ENCODE measurements around the gene NDNF. TPM values are rescaled to one million over a fixed set of nuclear protein-coding genes. Genes with fewer than 3 reads are reported as not detected.

Gene NDNF, protein sequence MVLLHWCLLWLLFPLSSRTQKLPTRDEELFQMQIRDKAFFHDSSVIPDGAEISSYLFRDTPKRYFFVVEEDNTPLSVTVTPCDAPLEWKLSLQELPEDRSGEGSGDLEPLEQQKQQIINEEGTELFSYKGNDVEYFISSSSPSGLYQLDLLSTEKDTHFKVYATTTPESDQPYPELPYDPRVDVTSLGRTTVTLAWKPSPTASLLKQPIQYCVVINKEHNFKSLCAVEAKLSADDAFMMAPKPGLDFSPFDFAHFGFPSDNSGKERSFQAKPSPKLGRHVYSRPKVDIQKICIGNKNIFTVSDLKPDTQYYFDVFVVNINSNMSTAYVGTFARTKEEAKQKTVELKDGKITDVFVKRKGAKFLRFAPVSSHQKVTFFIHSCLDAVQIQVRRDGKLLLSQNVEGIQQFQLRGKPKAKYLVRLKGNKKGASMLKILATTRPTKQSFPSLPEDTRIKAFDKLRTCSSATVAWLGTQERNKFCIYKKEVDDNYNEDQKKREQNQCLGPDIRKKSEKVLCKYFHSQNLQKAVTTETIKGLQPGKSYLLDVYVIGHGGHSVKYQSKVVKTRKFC
- under 1 TPM; 0.06 to 0.10 TPM for total RNA-seq

DNA sequence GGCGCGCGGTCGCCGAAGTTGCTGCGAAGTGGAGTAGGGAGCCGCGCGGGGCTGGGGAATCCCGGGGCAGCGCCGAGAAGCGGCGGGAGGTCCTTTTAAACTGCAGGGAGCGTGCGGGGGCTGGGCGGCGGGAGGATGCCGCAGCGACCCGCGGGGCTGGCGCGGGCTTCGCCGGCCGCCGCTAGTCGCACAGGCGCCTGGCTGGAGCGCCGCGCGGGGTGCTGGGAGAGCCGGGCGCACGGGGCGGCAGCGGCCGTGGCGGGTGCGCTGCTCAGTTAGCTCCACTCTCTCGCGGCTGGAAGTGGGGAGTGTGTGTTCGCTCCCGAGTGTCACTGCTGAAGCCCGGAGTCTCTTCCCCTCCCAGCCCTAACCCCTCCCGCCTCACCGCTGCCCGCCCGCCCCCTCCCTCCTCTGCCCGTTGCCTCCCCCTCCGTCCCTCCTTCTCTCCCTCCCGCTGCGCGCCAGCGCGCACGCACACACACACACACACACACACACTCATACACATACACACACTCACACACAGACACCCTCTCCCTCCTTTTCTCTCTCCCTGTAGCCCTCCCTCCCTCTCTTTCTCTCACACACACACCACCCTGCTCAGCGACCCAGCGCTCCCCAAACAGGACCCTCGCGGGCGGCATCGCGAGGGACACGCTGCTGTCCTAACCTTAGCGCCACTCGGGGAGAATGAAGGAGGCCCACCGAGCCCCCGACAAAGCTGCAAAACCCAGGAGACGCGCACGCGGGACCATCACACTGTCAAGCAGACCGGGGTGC lies at the start of gene NDNF:
Gene NDNF (minus strand): TSS at position 312 of the 780 bp plus-strand sequence. CDS start 26,698 bp downstream, outside the sequence.
- peaks cover 82% of the 10 kb centered on the region for H3K27me3 Mint-ChIP-seq
- ChIA-PET POLR2A (no interaction called here), CTCF (interaction anchor here (0.6 kb wide), 1 partner anchor 218 kb away, joined by 3 read pairs; no protein-coding TSS in a partner anchor)
- no peak within 1 kb of the TSS for H3K27ac Mint-ChIP-seq
- no peaks in the 10 kb centered on the region for H3K36me3 Mint-ChIP-seq (ENCODE audit: low read depth)
- no peaks in the 10 kb centered on the region for H3K9me3 Mint-ChIP-seq
- DNase-seq: peak; percentile 36
- peaks cover 22% of the 10 kb centered on the region for H3K4me1 Mint-ChIP-seq
- peak within 1 kb of the TSS; percentile 75 for H3K4me3 Mint-ChIP-seq

- H3K36me3 Mint-ChIP-seq (ENCODE audit: low read depth): no peaks in the 10 kb centered on the region
- no peaks in the 10 kb centered on the region for H3K9me3 Mint-ChIP-seq
- POLR2A ChIA-PET: no interaction called here
- H3K4me1 Mint-ChIP-seq: peaks cover 17% of the 10 kb centered on the region
- H3K27me3 Mint-ChIP-seq: peaks cover 2% of the 10 kb centered on the region
- CTCF ChIA-PET: interaction anchor here (1.2 kb wide), 1 partner anchor 48 kb away, joined by 3 read pairs; no protein-coding TSS in a partner anchor
- no peak for DNase-seq
- H3K4me3 Mint-ChIP-seq: no peak overlapping the region
- no peak overlapping the region for H3K27ac Mint-ChIP-seq
Observed at GRCh38 chr4:121119715-121120114, 47.4 kb upstream of the NDNF start.

DNA sequence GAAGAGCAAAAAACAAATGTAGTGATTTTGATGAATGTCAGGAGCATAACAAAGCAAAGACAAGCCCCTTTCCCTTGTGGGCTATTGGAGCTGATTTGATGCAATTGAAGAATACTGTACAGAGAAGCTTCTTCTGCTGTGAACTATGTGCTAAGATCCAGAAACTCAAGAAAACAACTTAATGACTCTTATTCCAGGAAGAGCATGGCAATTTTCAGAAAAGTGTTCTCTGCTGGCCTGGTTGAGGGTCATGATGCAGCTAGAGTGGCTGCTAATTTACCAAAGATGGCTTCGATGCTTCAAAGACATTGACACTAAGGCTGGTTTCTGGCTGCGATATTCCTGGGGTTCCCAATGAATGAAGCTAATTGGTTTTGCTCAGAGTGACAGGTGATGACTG lies 46.0 kb upstream of the NDNF start:
- CTCF ChIA-PET: interaction anchor here (0.7 to 1.3 kb wide), 2 partner anchors 13 to 68 kb away, joined by 4 read pairs; no protein-coding TSS in a partner anchor
- POLR2A ChIA-PET: no interaction called here
- no peak overlapping the region for H3K4me3 Mint-ChIP-seq
- peaks cover 2% of the 10 kb centered on the region for H3K27me3 Mint-ChIP-seq
- peaks cover 27% of the 10 kb centered on the region for H3K4me1 Mint-ChIP-seq
- no peaks in the 10 kb centered on the region for H3K9me3 Mint-ChIP-seq
- H3K36me3 Mint-ChIP-seq (ENCODE audit: low read depth): no peaks in the 10 kb centered on the region
- H3K27ac Mint-ChIP-seq: no peak overlapping the region
- no peak for DNase-seq

- no peak overlapping the region for H3K27ac Mint-ChIP-seq
- POLR2A ChIA-PET: no interaction called here
- peaks cover 30% of the 10 kb centered on the region for H3K4me1 Mint-ChIP-seq
- H3K27me3 Mint-ChIP-seq: peaks cover 10% of the 10 kb centered on the region
- CTCF ChIA-PET: no interaction called here
- DNase-seq: no peak
- no peak overlapping the region for H3K4me3 Mint-ChIP-seq
- no peaks in the 10 kb centered on the region for H3K9me3 Mint-ChIP-seq
- H3K36me3 Mint-ChIP-seq (ENCODE audit: low read depth): no peaks in the 10 kb centered on the region
Observed at GRCh38 chr4:121114756-121115155, 42.4 kb upstream of the NDNF start.

- CTCF ChIA-PET: no interaction called here
Observed at GRCh38 chr4:121112530-121112929, 40.2 kb upstream of the NDNF start.

DNA sequence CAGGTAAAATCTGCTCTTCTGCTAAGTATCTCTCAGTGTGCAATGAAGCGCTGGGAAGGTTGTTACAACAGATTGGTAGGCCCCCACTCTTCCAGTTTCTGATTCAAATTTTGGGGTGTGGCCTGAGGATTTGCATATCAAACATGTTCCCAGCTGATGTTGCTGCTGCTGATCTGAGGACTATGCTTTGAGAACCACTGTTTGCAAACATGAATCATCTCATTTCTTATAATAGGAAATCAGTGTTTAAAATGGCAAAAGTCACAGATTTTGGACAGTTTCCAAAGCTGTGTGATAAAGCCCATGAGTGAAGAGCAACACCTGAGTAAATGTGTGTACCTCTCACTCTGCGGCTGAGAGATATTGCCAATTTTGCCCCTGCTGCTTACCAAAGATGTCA lies 36.2 kb upstream of the NDNF start:
- POLR2A ChIA-PET: no interaction called here
- Mint-ChIP-seq H3K9me3 (no peaks in the 10 kb centered on the region), H3K27me3 (peaks cover 29% of the 10 kb centered on the region), H3K27ac (no peak overlapping the region), H3K4me3 (no peak overlapping the region), H3K36me3 (ENCODE audit: low read depth) (no peaks in the 10 kb centered on the region), H3K4me1 (peaks cover 3% of the 10 kb centered on the region)
- no peak for DNase-seq
- CTCF ChIA-PET: interaction anchor here (1.8 kb wide), 1 partner anchor 28 kb away, joined by 6 read pairs; no protein-coding TSS in a partner anchor

More at GRCh38 chr4:121112530-121112929, 40.2 kb upstream of the NDNF start:
- H3K36me3 Mint-ChIP-seq (ENCODE audit: low read depth): no peaks in the 10 kb centered on the region
- no peaks in the 10 kb centered on the region for H3K9me3 Mint-ChIP-seq
- no peak overlapping the region for H3K27ac Mint-ChIP-seq
- no peak overlapping the region for H3K4me3 Mint-ChIP-seq
- peaks cover 11% of the 10 kb centered on the region for H3K27me3 Mint-ChIP-seq
- H3K4me1 Mint-ChIP-seq: peaks cover 16% of the 10 kb centered on the region
- no peak for DNase-seq
- POLR2A ChIA-PET: no interaction called here

DNA sequence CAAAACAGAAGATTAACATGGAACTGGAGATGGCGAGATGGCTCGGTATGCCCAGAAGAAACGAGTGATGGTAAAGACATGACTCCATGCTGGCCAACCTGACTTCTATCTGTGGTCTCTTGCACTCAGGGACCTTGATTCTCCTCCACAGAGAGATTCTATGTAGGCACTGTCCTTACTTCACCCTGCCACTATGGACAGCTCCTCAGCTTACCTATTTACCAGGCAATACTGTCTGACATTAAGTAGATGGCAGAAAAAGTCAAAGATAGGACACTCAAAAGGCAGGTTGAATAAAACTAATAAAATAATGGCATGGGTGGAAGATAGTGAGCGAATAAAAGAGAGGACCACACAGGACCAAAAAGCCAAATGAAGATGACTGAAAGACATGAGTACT lies 35.2 kb upstream of the NDNF start:
- Mint-ChIP-seq H3K4me3 (no peak overlapping the region), H3K27ac (no peak overlapping the region), H3K9me3 (no peaks in the 10 kb centered on the region), H3K36me3 (ENCODE audit: low read depth) (no peaks in the 10 kb centered on the region), H3K4me1 (no peaks in the 10 kb centered on the region), H3K27me3 (peaks cover 34% of the 10 kb centered on the region)
- ChIA-PET POLR2A (no interaction called here), CTCF (no interaction called here)
- DNase-seq: no peak

- Mint-ChIP-seq H3K27me3 (peaks cover 24% of the 10 kb centered on the region), H3K4me1 (no peaks in the 10 kb centered on the region), H3K36me3 (ENCODE audit: low read depth) (no peaks in the 10 kb centered on the region), H3K27ac (no peak overlapping the region), H3K9me3 (no peaks in the 10 kb centered on the region), H3K4me3 (no peak overlapping the region)
- POLR2A ChIA-PET: no interaction called here
- DNase-seq: no peak
- CTCF ChIA-PET: interaction anchor here (0.6 kb wide), 1 partner anchor 154 kb away, joined by 3 read pairs; no protein-coding TSS in a partner anchor
Observed at GRCh38 chr4:121100093-121100775, 27.9 kb upstream of the NDNF start.

- peaks cover 18% of the 10 kb centered on the region for H3K27me3 Mint-ChIP-seq
- H3K4me1 Mint-ChIP-seq: no peaks in the 10 kb centered on the region
- no peak for DNase-seq
- POLR2A ChIA-PET: no interaction called here
- H3K27ac Mint-ChIP-seq: no peak overlapping the region
- no peak overlapping the region for H3K4me3 Mint-ChIP-seq
- CTCF ChIA-PET: no interaction called here
- H3K9me3 Mint-ChIP-seq: no peaks in the 10 kb centered on the region
- H3K36me3 Mint-ChIP-seq (ENCODE audit: low read depth): no peaks in the 10 kb centered on the region
Observed at GRCh38 chr4:121098266-121098665, 25.9 kb upstream of the NDNF start.

- Mint-ChIP-seq H3K9me3 (no peaks in the 10 kb centered on the region), H3K27ac (no peak overlapping the region), H3K4me1 (no peaks in the 10 kb centered on the region), H3K4me3 (no peak overlapping the region), H3K27me3 (peaks cover 9% of the 10 kb centered on the region), H3K36me3 (ENCODE audit: low read depth) (no peaks in the 10 kb centered on the region)
- DNase-seq: no peak
- ChIA-PET CTCF (no interaction called here), POLR2A (no interaction called here)
Observed at GRCh38 chr4:121096629-121097028, 24.3 kb upstream of the NDNF start.

- H3K27me3 Mint-ChIP-seq: peaks cover 9% of the 10 kb centered on the region
- H3K4me1 Mint-ChIP-seq: no peaks in the 10 kb centered on the region
- POLR2A ChIA-PET: no interaction called here
- no peaks in the 10 kb centered on the region for H3K36me3 Mint-ChIP-seq (ENCODE audit: low read depth)
- no peak overlapping the region for H3K27ac Mint-ChIP-seq
- CTCF ChIA-PET: no interaction called here
- H3K9me3 Mint-ChIP-seq: no peaks in the 10 kb centered on the region
- no peak for DNase-seq
- no peak overlapping the region for H3K4me3 Mint-ChIP-seq
Observed at GRCh38 chr4:121096191-121096590, 23.9 kb upstream of the NDNF start.

- Mint-ChIP-seq H3K27me3 (no peaks in the 10 kb centered on the region), H3K36me3 (ENCODE audit: low read depth) (no peaks in the 10 kb centered on the region), H3K9me3 (no peaks in the 10 kb centered on the region), H3K4me1 (no peaks in the 10 kb centered on the region), H3K27ac (no peak overlapping the region), H3K4me3 (no peak overlapping the region)
- POLR2A ChIA-PET: no interaction called here
- DNase-seq: no peak
- CTCF ChIA-PET: no interaction called here
Observed at GRCh38 chr4:121094297-121094966, 22.1 kb upstream of the NDNF start.

Measured in activated CD4-positive, alpha-beta T cell treated with anti-CD3 and anti-CD28 coated beads, Interleukin-2, amount 10 ng/mL, durations not matched to agents 7 days and 5 days (primary cell).